GM19452 (cell line): ENCODE measurements around the gene ADAMTS2.

Experiments
- ATAC-seq: cut with Tn5 transposase; IDR thresholded peaks from one replicate; pipeline ENCODE4 v1.9.1; 2021; ENCODE audit not compliant: unreplicated experiment

ADAMTS2 gene

GRCh38 chr5:179269781-179270543 is 75.3 kb downstream of the ADAMTS2 start:
- no peak for ATAC-seq

GRCh38 chr5:179268966-179269693 is 76.1 kb downstream of the ADAMTS2 start:
- ATAC-seq = no peak

GRCh38 chr5:179268399-179268952 is 76.8 kb downstream of the ADAMTS2 start:
- ATAC-seq = no peak

- no peak for ATAC-seq
These were observed 77.6 kb downstream of the ADAMTS2 start for GRCh38 chr5:179267671-179268083.

- no peak for ATAC-seq
These were observed 78.1 kb downstream of the ADAMTS2 start for GRCh38 chr5:179267071-179267670.

- no peak for ATAC-seq
These were observed 78.8 kb downstream of the ADAMTS2 start for GRCh38 chr5:179266291-179267070.

GRCh38 chr5:179265514-179266290 is 79.6 kb downstream of the ADAMTS2 start:
- ATAC-seq = no peak

GRCh38 chr5:179264783-179265513 is 80.3 kb downstream of the ADAMTS2 start:
- ATAC-seq = no peak

GRCh38 chr5:179264053-179264782 is 81.0 kb downstream of the ADAMTS2 start:
- no peak for ATAC-seq

- ATAC-seq = no peak
These were observed 81.7 kb downstream of the ADAMTS2 start for GRCh38 chr5:179263391-179264052.

- no peak for ATAC-seq
These were observed 82.9 kb downstream of the ADAMTS2 start for GRCh38 chr5:179262126-179262920.

- ATAC-seq = no peak
These were observed 83.7 kb downstream of the ADAMTS2 start for GRCh38 chr5:179261301-179262125.

GRCh38 chr5:179260324-179261070 is 84.8 kb downstream of the ADAMTS2 start:
- no peak for ATAC-seq

- ATAC-seq = no peak
These were observed 85.4 kb downstream of the ADAMTS2 start for GRCh38 chr5:179259731-179260323.

- ATAC-seq = no peak
These were observed 86.1 kb downstream of the ADAMTS2 start for GRCh38 chr5:179258922-179259730.
